GM21576 (cell line): ENCODE data around the gene GET3.

Experiments used
- ATAC-seq: cut with Tn5 transposase; IDR thresholded peaks from one replicate; pipeline ENCODE4 v1.9.1; 2021; ENCODE audit warnings: mild to moderate bottlenecking, moderate library complexity; ENCODE audit not compliant: unreplicated experiment

Gene GET3

DNA sequence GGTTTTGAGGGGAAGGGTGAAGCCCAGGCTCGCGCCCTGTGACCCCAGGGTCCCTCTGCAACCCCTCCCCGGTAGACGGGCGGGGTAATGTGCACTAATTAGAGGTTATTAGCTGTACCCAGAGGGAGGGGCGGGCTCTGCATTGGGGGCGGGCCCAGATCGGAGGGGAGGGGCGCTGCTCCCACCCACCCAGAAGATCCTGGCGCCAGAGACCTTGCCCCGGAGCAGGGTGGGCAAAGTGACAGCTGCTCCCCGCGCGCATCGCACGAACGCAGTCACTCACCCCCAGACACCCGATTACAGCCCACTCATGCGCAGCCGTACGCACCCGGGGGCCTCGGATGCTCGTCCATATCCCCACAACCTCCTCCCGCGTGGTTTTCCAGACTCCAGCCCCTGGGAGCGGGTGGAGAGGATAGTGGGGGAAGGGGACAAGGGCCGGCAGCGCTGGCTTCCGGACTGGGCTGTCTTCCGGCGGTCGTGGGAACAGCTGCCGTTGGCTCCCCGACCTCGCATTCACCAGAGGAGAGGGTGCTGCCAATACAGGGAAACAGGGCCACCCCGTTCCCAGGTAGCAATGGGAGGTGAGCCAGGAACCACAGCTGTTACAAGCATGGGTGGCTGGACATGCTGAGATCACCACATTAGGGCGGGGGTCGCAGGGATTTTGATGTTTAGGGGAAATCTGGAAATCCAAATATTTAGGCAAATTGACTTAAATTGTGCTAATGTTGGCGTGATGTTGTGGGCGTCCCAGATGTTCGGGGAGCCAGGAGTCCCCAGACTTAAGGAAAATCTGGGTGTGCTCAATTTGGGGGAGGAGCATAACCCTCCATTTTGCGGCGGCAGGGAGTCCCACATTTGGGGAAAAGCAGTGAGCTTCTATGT is 41.0 kb downstream of the GET3 start:
- no peak for ATAC-seq

DNA sequence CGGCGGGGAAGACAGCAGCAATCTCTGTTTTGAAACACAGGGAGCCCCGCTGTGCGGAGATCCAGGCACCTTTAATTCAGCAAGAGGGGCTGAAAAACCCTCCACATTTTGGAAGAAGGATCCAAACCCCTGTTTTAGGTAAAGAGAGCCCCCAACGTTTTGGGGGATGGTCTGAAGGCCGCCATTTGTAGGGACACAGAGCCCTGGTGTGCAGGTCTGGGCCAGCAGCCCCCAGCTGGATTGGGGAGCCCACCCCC is 41.5 kb downstream of the GET3 start:
- ATAC-seq, result no peak

DNA sequence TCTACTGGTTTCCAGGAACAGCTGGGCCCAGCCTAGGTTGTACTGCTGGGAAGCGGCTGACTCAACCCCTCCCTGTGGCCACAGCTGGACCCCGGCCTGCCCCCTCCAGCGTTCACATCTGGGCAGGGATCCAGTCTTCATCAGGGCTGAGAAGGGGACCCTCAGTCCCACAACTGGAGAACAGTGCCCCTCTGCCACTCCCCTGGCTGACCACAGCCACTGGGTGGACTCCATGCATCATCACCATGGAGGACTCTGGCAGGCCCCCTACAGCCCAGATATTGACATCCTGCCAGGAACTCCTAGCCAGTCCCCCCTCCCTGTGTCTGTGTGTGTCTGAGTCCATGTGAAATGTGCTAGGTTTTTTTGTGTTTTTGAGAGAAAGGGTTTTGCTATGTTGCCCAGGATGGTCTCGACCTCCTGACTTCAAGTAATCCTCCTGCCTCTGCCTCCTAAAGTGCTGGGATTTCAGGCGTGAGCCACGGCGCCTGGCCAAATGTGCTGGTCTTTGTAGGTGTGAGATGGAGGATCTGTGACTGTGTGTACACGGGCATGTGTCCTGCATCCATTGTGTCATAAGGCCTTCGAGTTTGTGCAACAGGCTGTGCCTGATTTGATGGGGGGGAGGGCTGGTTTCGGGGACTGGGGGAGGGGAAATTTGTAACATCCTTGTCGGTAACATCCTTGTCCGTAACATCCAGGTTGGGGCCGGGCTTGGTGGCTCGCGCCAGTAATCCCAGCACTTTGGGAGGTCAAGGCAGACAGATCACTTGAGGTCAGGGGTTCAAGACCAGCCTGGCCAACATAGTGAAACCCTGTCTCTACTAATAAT is 42.1 kb downstream of the GET3 start:
- ATAC-seq, result no peak

DNA sequence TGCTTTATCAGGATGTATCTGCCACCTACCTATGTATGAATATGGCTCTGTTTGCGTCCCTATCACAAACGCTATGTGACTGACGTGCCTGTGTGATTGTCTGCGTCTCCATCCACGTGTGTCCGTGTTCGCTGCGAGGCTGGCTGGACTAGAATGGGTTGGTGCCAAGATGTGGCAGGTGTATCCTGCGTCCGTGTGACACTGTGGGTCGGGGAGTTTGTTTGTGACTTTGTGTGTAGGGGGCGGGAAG is 44.8 kb downstream of the GET3 start:
- ATAC-seq, result no peak

DNA sequence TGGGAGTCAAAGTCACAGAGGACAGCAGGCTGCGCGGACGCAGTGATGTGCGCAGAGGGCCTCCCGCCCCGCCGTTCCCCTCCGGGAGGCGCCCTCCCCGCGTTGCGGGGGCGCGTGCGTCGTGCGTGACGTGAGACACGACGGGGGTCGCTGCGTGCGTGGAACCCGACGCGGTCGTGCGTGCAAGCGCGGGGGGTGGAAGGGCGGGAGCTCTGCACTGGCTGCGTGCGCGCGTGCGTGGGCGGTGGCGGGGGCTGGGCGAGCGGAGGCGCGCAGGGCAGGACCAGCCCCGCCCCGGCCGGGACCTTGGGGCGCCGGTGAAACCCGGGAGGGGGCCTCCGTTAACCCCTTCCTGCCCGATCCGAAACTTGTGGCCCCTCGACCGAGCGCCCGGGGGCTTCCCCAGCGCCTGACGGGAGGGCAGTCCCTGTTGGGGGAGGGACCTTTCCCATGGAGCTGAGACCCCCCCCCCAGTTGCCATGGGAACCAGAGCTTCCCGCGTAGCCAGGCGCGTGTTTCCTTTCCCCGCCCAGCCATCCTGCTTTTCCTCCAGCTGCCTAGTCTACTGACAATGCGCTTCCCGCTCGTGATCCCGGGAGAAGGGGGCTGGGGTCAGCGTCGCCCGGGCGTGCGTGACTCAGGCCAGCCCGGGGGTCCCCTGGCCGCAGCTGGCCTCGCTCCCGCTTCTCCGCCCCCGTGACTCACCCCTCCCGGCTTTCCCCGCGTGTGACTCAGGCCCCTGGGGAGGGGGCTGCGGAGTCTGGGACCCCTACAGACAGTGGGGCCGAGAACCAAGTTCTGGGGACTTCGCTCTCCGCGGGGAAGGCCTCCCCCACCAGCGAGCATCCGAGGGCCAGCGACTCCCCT is 45.4 kb downstream of the GET3 start:
- ATAC-seq, result peak; percentile 34

DNA sequence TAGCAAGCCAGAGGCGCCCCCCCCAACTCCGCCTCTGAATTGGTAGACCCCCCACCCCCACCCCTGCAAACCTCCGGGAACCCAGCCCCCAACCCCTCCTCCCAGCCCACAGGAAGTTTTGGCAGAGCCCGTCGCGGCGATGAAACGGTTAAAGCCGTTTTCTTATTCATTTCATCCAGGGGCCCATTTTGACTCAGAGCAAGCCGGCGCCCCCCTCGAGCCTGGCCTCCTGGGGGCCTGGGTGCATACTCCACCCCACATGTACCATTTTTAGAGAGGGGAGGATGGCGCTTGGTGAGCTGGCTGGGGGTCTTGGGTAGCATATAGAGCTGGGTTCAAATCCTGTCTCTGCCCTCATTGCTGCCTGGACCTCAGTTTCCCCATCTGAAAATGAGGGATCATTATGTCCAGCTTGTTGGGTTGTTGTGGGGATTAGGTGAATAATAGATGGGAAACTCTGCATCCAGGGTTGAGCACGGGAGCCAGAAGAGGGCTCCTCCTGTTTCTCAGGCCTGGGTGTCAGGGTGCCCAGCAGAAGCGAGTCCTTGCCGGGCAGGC is 46.1 kb downstream of the GET3 start:
- ATAC-seq, result no peak

DNA sequence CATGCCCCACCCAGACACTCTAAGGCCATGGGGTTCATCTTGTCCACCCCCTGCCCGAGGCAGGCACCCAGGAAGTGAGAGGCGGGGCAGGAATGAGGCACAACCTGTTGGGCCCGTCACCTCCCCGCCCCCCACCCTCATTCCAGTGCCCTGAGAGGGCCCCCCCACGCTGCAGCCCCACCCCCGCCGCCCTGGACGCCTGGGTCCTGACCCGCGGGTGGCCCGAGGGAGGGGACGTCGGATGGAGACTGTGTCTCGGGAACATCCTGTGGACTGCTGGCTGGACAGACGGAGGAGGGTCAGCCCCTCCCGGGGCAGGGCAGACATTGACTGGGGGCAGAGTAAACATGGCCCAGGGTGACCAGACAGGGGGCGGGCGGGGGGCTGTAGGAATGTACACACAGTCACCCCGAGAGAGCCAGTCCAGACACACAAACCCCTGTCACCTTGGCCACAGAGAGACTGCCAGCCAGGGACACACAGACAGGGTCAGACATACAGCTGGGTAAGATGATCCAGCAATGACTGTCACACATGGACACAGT is 46.6 kb downstream of the GET3 start:
- no peak for ATAC-seq

DNA sequence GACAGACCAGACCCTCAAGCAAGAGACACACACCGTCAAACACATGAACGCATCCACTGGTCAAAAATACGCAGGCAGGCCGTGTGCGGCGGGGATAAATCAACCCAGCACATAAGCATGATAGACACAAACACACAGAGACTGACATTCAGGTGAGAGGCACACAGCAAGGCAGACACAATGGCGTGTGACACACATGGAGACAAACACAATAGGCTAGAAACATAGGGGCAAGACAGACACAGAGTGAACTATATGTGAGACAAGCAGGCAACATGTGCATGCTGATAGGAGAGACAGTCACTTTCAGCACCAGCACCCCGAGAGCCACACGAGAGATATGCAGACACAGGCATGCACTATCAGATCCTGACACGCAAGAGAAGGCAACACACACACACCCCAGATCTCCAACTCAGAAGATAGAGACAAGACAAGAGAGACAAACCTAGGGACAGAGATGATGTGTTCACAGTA is 47.1 kb downstream of the GET3 start:
- no peak for ATAC-seq

DNA sequence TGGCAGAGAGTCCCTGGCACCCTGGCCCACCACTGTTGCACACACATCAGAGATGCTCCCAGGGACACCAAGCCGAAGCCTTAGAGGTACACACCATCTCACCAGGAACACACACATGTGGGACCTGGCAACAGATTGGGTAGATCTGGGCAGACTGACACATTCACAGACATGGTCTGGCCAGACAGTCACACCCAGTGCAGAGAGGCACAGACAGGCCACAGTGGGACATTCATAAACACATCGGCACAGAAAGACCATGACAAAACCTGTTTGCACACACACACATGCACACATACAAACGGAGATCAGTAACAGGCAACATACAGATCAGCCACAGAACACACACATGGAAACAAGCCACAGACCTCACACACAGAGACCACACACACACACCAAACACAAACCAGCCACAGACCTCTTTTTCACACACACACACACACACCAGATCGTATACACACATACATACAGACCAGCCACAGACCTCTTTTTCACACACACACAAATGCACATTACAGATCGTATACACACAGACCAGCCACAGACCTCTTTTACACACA is 47.7 kb downstream of the GET3 start:
- ATAC-seq, result no peak

DNA sequence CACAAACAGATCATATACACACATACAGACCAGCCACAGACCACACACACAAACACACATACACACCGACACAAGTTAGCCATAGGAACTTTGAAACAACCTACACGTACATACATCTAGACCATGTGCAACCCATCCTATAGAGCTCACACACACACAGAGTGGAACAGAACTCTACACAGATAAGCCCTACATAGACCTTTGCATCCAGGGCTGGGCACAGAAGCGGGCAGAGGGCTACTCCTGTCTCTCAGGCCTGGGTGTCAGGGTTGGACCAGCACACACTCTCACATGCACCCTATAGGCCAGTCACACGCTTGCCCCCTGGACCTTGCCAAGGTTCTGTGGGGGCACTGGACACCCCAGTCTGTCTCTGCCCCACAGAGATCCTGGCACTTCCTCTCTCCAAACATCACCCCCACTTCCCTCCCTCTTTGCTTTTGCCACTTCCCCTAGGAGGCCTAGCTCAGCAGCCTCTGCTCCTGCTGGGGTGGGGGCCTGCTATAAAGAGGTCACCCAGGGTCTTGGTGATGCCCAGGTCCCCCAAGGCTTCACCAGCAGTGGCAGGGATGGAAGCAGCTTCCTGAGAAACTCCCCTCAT is 48.2 kb downstream of the GET3 start:
- ATAC-seq, result no peak

DNA sequence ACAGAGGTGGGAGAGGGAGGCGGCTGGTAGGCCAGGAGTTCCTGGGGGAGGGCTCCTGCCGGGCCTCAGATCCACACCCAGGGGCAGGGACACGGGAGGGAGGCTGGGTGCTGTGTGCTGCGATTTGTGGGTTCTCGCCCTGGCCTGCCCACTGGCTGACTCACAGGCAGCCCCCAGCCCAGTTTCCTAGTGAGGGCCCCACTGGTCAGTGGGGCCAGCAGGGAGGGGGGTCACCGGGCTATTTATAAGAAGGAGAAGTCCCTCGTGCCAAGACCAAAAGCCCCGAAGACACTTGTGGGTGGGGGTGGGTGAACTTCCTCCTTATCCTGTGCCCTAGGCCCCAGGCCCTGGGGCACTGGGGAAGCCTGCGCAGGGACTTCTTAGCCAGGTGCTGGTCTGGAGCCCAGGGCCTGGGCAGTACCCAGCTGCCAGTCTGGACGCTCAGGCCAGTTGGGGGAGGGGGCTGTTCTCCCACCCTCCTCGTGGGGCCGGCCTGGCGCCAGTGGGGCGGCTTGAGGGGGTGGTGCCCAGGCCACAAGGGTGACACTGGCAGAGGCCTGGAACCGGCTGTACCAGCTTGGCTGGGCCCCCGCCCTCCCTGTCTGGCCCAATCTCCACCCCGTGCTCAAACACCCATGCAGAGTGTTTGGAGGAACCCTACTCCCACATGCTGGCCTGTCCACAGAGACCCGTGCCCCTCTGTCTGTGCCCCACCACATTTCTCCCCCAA is 49.0 kb downstream of the GET3 start:
- ATAC-seq, result no peak

DNA sequence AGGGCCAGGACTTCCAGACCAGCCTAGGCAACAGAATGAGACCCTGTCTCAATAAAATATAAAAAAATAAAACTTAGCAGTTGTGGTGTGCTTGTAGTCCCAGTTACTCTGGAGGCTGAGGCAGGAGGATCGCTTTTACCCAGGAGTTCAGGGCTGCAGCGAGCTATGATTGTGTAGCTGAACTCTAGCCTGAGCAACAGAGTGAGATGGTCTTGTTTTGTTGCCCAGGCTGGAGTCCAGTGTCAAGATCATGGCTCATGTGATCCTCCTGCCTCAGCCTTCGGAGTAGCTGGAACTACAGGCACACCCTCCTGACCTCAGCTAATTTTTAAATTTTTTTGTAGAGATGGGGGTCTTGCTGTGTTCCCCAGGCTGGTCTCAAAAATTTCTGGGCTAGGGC is 49.7 kb downstream of the GET3 start:
- ATAC-seq, result no peak

DNA sequence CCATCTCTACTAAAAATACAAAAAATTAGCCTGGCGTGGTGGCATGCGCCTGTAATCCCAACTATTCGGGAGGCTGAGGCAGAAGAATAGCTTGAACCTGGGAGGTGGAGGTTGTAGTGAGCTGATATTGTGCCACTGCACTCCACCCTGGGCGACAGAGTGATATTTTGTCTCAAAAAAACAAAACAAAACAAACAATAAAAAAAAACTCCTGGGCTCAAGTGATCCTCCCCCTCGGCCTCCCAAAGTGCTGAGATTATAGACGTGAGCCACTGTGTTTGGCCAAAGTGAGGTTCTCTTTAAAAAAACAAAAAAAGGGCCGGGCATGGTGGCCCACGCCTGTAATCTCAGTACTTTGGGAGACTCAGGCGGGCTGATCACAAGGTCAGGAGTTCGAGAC is 50.2 kb downstream of the GET3 start:
- ATAC-seq, result no peak

DNA sequence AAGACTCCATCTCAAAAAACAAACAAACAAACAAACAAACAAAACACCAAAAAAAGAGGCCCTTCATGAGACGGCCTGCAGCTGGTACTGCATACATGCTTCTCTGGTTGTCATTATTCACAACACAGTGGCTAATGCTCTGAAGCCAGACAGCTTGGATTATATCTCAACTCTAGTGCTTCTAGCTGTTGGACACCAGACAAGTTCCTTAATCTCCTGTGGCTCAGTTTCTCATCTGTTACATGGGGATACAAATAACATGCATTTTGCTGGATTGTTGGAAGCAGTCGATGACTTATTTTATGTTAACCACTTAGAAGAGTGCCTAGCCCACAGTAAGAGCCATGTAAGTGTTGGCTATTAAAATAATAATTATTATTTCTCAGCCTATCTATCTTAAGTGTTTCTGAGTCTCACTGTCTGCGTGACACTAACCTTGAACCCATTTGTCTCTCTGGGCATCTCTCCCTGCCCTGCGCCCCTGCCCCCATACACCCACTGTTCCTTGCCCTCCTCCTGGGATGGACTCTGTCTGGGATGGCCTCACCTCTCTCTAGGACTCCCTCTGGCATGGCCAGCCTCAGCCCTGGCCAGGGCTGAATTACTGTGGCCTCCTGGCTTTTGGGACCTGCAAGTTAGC is 50.9 kb downstream of the GET3 start:
- ATAC-seq, result no peak

DNA sequence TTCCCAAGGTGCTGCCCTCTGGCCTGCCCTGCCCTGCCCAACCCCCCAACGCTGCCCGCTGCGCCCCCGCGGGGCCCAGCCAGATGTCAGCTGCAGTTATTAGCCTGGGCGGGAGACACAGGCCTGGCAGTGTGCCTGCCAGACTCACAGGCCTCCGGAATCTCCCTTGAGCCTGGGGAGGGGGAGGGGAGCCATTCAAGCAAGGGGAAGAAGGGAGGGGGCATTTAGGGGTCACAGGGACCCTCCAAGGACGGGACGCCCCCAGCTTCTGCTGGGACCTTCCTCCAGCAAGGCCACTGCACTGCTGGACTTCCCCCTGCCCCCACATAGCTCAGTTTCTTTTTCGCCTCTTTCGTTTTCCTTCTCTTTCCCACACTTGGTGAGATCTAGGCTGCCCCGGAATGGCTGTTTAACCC is 51.4 kb downstream of the GET3 start:
- ATAC-seq, result no peak

DNA sequence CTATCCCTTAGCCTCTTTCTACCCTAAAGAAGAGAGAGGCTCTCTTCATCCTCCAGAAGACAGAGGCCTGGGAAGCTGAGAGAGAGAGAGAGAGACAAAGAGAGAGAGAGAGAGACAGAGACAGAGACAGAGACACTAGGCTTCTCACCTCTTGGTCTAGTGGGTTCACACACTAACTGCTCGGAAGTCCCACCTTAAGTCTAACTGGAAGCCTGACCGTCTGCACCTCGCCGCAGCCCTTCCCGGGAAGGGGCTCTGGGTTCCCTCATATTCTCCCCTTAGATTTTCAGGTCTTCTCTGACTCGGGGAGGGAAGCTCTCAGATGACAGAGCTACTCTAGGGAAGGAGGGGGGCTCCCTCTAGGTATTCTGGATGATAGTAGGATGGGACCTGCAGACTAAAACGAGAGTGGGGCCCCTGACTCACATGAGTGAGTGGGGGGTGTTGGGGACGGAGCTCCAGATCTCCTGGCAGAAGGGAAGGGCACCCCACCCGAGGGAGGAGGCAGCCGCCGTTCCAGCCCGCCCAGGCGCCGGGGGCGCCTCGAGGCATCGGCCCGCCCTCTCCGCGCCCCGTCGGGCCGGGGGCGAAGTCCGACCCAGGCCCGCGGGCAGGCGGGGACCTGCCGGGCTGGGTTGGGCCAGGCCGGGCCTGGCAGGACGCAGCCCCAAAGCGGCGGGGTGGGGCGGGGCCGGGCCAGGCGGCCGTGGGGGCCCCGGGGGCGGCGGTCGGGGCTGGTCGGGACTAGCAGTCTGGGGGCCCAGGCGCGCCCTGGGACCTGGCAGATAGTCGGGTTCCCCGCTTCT is 52.0 kb downstream of the GET3 start:
- ATAC-seq, result no peak

DNA sequence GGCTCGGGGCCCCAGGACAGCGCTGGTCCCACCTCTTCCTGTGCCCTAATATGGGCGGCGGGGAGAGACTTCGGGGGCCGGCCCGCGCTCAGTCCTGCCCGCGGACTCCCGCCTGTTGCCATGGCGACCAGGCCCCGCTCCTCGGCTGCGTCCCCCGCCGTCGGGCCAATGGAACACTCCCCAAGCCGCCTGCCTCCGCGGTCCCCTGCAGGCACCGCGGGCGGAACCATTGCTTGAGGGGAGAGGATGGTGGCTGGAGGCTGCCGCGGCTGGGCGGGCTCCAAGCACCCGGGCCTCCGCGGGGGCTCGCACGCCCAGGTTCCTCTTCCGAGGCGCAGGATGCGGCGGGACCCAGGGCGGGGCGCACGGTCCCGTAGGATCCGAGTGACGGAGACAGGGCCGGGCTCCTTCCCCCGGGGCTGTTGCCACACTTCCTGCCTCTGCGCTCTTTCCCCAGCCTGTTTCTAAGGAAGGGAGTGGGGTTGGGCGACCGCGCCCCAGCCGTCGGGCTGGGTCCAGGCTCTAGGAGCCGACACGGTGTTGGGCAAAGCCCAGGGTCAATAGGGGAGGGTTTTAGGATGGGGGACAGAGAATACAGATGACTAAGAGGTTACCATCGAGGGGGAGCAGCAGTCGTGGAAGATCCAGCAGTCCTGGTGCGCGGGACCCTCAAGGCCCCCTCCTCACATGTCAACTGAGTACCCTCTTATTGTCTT is 52.8 kb downstream of the GET3 start:
- peak; percentile 30 for ATAC-seq
